HG02759 (cell line): ENCODE measurements around the gene CRYBA2.
A peak's percentile ranks its signal among the peaks of the same experiment; 100 is the strongest.

Experiments
- ATAC-seq: cut with Tn5 transposase; IDR thresholded peaks from one replicate; pipeline ENCODE4 v1.9.1; 2021; ENCODE audit warnings: mild to moderate bottlenecking, moderate library complexity; ENCODE audit not compliant: unreplicated experiment

CRYBA2 gene

GRCh38 chr2:218999881-219000568 lies 6.8 kb upstream of the CRYBA2 start:
- no peak for ATAC-seq

GRCh38 chr2:218999021-218999880 lies 6.0 kb upstream of the CRYBA2 start:
- ATAC-seq: no peak

- no peak for ATAC-seq
These were observed 5.3 kb upstream of the CRYBA2 start for GRCh38 chr2:218998414-218999002.

GRCh38 chr2:218997731-218998130 lies 4.5 kb upstream of the CRYBA2 start:
- no peak for ATAC-seq

- no peak for ATAC-seq
These were observed 3.7 kb upstream of the CRYBA2 start for GRCh38 chr2:218996937-218997336.

- peak; percentile 73 for ATAC-seq
These were observed 2.9 kb upstream of the CRYBA2 start for GRCh38 chr2:218995972-218996711.

- no peak for ATAC-seq
These were observed 2.3 kb upstream of the CRYBA2 start for GRCh38 chr2:218995561-218995960.

- ATAC-seq: no peak
These were observed 398 bp downstream of the CRYBA2 start for GRCh38 chr2:218992703-218993344.

- no peak for ATAC-seq
These were observed 1.0 kb downstream of the CRYBA2 start for GRCh38 chr2:218992196-218992595.

GRCh38 chr2:218991674-218992168 lies 1.5 kb downstream of the CRYBA2 start:
- ATAC-seq: no peak

GRCh38 chr2:218990612-218991011 lies 2.6 kb downstream of the CRYBA2 start:
- no peak for ATAC-seq

GRCh38 chr2:218990052-218990451 lies 3.2 kb downstream of the CRYBA2 start:
- ATAC-seq: no peak

GRCh38 chr2:218988650-218989049 lies 4.6 kb downstream of the CRYBA2 start:
- no peak for ATAC-seq

- ATAC-seq: no peak
These were observed 5.1 kb downstream of the CRYBA2 start for GRCh38 chr2:218988164-218988563.

GRCh38 chr2:218986148-218986761 lies 7.0 kb downstream of the CRYBA2 start:
- no peak for ATAC-seq

GRCh38 chr2:218985325-218986091 lies 7.7 kb downstream of the CRYBA2 start:
- ATAC-seq: no peak

- ATAC-seq: no peak
These were observed 8.2 kb downstream of the CRYBA2 start, which contains the start of gene FEV for GRCh38 chr2:218985021-218985324. Gene FEV, minus strand, starts transcription at chr2:218985184. Its CDS starts 109 bp downstream, at chr2:218985075.

GRCh38 chr2:218984239-218985020 lies 8.8 kb downstream of the CRYBA2 start:
- ATAC-seq: no peak

- no peak for ATAC-seq
These were observed 9.3 kb downstream of the CRYBA2 start for GRCh38 chr2:218983934-218984238.
